Liver (tissue), 9 donors: Measurements from ENCODE around the gene ITGA11. TPM values are rescaled to one million over a fixed set of nuclear protein-coding genes. Genes with fewer than 3 reads are reported as not detected.

Experiments used
- DNase-seq: peaks from one replicate; pipeline ENCODE4 v3.0.0-alpha.2; 2017; ENCODE audit warnings: low spot score
- H3K27ac ChIP-seq, 2 donors: one replicate each; pipeline ENCODE4 v1.7.0; 2013; ENCODE audit warnings: inconsistent platforms in 2 of 2, low read length in 2 of 2, control low read depth in 1 of 2, low read depth in 1 of 2, mild to moderate bottlenecking in 1 of 2
- H3K27me3 ChIP-seq, 4 donors: one replicate each; pipeline versions ENCODE4 v1.6.1 to v1.7.0; 2013; ENCODE audit warnings: low read length in 3 of 4, inconsistent platforms in 1 of 4, mild to moderate bottlenecking in 1 of 4, moderate library complexity in 1 of 4; ENCODE audit not compliant: control insufficient read depth in 4 of 4, insufficient read depth in 4 of 4
- H3K36me3 ChIP-seq, 4 donors: one replicate each; pipeline versions ENCODE4 v1.6.1 to v1.7.0; 2013; ENCODE audit warnings: low read length in 3 of 4, mild to moderate bottlenecking in 3 of 4, low read depth in 1 of 4, moderate library complexity in 1 of 4; ENCODE audit not compliant: control insufficient read depth in 4 of 4, insufficient read depth in 3 of 4
- H3K4me1 ChIP-seq, 4 donors: one replicate each; pipeline versions ENCODE4 v1.6.1 to v1.7.0; 2013; ENCODE audit warnings: low read length in 3 of 4, mild to moderate bottlenecking in 3 of 4, moderate library complexity in 1 of 4; ENCODE audit not compliant: control insufficient read depth in 4 of 4, insufficient read depth in 4 of 4
- H3K4me3 ChIP-seq, 3 donors: one replicate each; pipeline versions ENCODE4 v1.6.1 to v1.7.0; 2013; ENCODE audit warnings: low read length in 3 of 3, control low read depth in 1 of 3, low read depth in 1 of 3, mild to moderate bottlenecking in 1 of 3
- H3K9ac ChIP-seq, 2 donors: one replicate each; pipeline ENCODE4 v1.7.0; 2013; ENCODE audit warnings: low read length in 2 of 2, mild to moderate bottlenecking in 2 of 2, moderate library complexity in 2 of 2, control low read depth in 1 of 2, low read depth in 1 of 2
- H3K9me3 ChIP-seq, 4 donors: one replicate each; pipeline versions ENCODE4 v1.6.1 to v1.7.0; 2013; ENCODE audit warnings: low read length in 3 of 4; ENCODE audit not compliant: control insufficient read depth in 4 of 4
- EGR1 ChIP-seq, 2 donors: IDR thresholded peaks; 2 replicates each; pipeline ENCODE4 v1.6.1; 2016 to 2018; ENCODE audit warnings: antibody characterized with exemption in 2 of 2, low read depth in 2 of 2
- FOXA2 ChIP-seq: IDR thresholded peaks from 2 replicates; pipeline ENCODE4 v1.6.1; 2016; ENCODE audit warnings: antibody characterized with exemption
- GABPA ChIP-seq, 2 donors: IDR thresholded peaks in 1 of 2; conservative IDR thresholded peaks in 1 of 2; 2 replicates each; pipeline ENCODE4 v1.6.1; 2016; ENCODE audit warnings: antibody characterized with exemption in 2 of 2, mild to moderate bottlenecking in 1 of 2, moderate library complexity in 1 of 2
- HNF4A ChIP-seq, 2 donors: conservative IDR thresholded peaks; 2 replicates each; pipeline ENCODE4 v1.6.1; 2016; ENCODE audit warnings: antibody characterized with exemption in 2 of 2, mild to moderate bottlenecking in 2 of 2
- HNF4G ChIP-seq: IDR thresholded peaks from 2 replicates; pipeline ENCODE4 v1.6.1; 2016; ENCODE audit warnings: antibody characterized with exemption
- JUND ChIP-seq, 2 donors: IDR thresholded peaks; 2 replicates each; pipeline ENCODE4 v1.6.1; 2016; ENCODE audit warnings: antibody characterized with exemption in 2 of 2
- NR2F2 ChIP-seq: IDR thresholded peaks from 2 replicates; pipeline ENCODE4 v1.6.1; 2016; ENCODE audit warnings: antibody characterized with exemption
- RAD21 ChIP-seq, 2 donors: IDR thresholded peaks; 2 replicates each; pipeline ENCODE4 v1.6.1; 2016; ENCODE audit warnings: antibody characterized with exemption in 2 of 2, mild to moderate bottlenecking in 2 of 2
- RXRA ChIP-seq, 2 donors: IDR thresholded peaks; 2 replicates each; pipeline ENCODE4 v1.6.1; 2017 to 2018; ENCODE audit warnings: antibody characterized with exemption in 2 of 2, mild to moderate bottlenecking in 1 of 2
- SP1 ChIP-seq: IDR thresholded peaks from 2 replicates; pipeline ENCODE4 v1.6.1; 2018; ENCODE audit warnings: antibody characterized with exemption, mild to moderate bottlenecking
- TAF1 ChIP-seq: conservative IDR thresholded peaks from 2 replicates; pipeline ENCODE4 v1.6.1; 2016; ENCODE audit warnings: antibody characterized with exemption, mild to moderate bottlenecking
- YY1 ChIP-seq: IDR thresholded peaks from 2 replicates; pipeline ENCODE4 v1.6.1; 2016; ENCODE audit warnings: antibody characterized with exemption, mild to moderate bottlenecking
- WGBS: extraction: QIAGEN DNeasy Blood & Tissue Kit; methylation state at CpG from one replicate; pipeline ENCODE4 v1.1.7; 2013; 5-methylcytosine and 5-hydroxymethylcytosine counted together
- polyA plus RNA-seq, 2 donors: library from polyadenylated mRNA; stranded (reverse) in 1 of 2; unstranded in 1 of 2; fragments of 200-250 nt in 1 of 2; fragments of >200 nt in 1 of 2; fragmentation: Nextera tagmentation in 1 of 2; extraction: Ambion mirVana in 1 of 2; gene quantifications; one replicate each; pipeline versions ENCODE4 v1.2.1 to v1.2.3, GENCODE V29; 2013 to 2015
- total RNA-seq, 2 donors: library from RNA; depleted of rRNA; stranded (reverse); fragments of >200 nt; gene quantifications; one replicate each; pipeline ENCODE4 v1.2.3, GENCODE V29; 2014
- TF ChIP-seq, protein P1 (sequence below): IDR thresholded peaks from 2 replicates; pipeline ENCODE4 v1.6.1; 2016; ENCODE audit warnings: antibody characterized with exemption
- TF ChIP-seq, protein P2 (sequence below): IDR thresholded peaks from 2 replicates; pipeline ENCODE4 v1.6.1; 2016; ENCODE audit warnings: antibody characterized with exemption
- TF ChIP-seq, protein P3 (sequence below): fragments of 150-350 bp; IDR thresholded peaks from 2 replicates; pipeline ENCODE4 v1.5.1; 2017; ENCODE audit warnings: improper control_type of control experiment, low read depth, low read length; ENCODE audit not compliant: missing input control
- TF ChIP-seq, protein P4 (sequence below): IDR thresholded peaks from 2 replicates; pipeline ENCODE4 v1.6.1; 2016; ENCODE audit warnings: antibody characterized with exemption
- donor health status: healthy.
- donor health status: healthy.
- donor health status: healthy.
- donor health status: healthy.
- donor health status: healthy.

ITGA11 gene
- total and polyA plus RNA-seq, 4 donors: 0.32 to 1.0 (median 0.67) TPM

DNA sequence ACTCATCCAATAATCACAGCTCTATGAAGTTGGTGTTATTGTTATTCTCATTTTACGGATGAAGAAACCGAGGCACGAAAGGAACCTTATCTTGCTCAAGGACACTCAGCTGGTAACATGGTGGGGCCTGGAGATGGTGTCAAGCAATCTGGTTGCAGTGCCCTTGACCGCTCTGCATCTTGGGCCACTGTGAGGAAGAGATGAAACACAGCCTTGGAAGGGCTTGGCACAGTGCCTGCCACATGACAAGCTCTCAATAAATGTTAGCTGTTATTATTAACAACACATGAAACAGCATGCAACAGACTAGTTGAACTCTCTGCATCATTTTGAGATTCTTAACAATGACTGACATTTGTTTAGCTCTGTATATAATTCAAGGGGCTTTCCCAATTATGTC, 10.1 kb upstream of the ITGA11 start:
- H3K27me3 ChIP-seq: peaks cover 0 to 7% (median under 1%) of the 10 kb centered on the region in 4 donors
- WGBS: 83% methylated on average over 4 of the region's 4 CpGs
- H3K9ac ChIP-seq: no peak overlapping the region
- no peak overlapping the region for H3K4me3 ChIP-seq
- TF ChIP-seq, protein P1, sequence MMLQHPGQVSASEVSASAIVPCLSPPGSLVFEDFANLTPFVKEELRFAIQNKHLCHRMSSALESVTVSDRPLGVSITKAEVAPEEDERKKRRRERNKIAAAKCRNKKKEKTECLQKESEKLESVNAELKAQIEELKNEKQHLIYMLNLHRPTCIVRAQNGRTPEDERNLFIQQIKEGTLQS: no peak
- no peak for TF ChIP-seq RAD21 (IDR thresholded peaks at IDR 0.05)
- TF ChIP-seq TAF1: no peak
- TF ChIP-seq SP1: no peak
- no peak for TF ChIP-seq YY1
- TF ChIP-seq JUND (IDR thresholded peaks at IDR 0.05): no peak
- no peak for TF ChIP-seq GABPA (IDR thresholded peaks at IDR 0.05 in 1 of 2, conservative IDR thresholded peaks at IDR 0.05 in 1 of 2)
- TF ChIP-seq RXRA (IDR thresholded peaks at IDR 0.05): no peak
- TF ChIP-seq, protein P2, sequence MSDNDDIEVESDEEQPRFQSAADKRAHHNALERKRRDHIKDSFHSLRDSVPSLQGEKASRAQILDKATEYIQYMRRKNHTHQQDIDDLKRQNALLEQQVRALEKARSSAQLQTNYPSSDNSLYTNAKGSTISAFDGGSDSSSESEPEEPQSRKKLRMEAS: no peak
- TF ChIP-seq, protein P3, sequence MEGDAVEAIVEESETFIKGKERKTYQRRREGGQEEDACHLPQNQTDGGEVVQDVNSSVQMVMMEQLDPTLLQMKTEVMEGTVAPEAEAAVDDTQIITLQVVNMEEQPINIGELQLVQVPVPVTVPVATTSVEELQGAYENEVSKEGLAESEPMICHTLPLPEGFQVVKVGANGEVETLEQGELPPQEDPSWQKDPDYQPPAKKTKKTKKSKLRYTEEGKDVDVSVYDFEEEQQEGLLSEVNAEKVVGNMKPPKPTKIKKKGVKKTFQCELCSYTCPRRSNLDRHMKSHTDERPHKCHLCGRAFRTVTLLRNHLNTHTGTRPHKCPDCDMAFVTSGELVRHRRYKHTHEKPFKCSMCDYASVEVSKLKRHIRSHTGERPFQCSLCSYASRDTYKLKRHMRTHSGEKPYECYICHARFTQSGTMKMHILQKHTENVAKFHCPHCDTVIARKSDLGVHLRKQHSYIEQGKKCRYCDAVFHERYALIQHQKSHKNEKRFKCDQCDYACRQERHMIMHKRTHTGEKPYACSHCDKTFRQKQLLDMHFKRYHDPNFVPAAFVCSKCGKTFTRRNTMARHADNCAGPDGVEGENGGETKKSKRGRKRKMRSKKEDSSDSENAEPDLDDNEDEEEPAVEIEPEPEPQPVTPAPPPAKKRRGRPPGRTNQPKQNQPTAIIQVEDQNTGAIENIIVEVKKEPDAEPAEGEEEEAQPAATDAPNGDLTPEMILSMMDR: no peak
- no peak for TF ChIP-seq FOXA2
- TF ChIP-seq EGR1 (IDR thresholded peaks at IDR 0.05; ENCODE audit: low read depth in 2 of 2): no peak
- DNase-seq: peak; percentile 29
- H3K36me3 ChIP-seq: no peaks in the 10 kb centered on the region
- no peaks in the 10 kb centered on the region for H3K4me1 ChIP-seq
- no peak overlapping the region for H3K27ac ChIP-seq
- no peaks in the 10 kb centered on the region for H3K9me3 ChIP-seq

DNA sequence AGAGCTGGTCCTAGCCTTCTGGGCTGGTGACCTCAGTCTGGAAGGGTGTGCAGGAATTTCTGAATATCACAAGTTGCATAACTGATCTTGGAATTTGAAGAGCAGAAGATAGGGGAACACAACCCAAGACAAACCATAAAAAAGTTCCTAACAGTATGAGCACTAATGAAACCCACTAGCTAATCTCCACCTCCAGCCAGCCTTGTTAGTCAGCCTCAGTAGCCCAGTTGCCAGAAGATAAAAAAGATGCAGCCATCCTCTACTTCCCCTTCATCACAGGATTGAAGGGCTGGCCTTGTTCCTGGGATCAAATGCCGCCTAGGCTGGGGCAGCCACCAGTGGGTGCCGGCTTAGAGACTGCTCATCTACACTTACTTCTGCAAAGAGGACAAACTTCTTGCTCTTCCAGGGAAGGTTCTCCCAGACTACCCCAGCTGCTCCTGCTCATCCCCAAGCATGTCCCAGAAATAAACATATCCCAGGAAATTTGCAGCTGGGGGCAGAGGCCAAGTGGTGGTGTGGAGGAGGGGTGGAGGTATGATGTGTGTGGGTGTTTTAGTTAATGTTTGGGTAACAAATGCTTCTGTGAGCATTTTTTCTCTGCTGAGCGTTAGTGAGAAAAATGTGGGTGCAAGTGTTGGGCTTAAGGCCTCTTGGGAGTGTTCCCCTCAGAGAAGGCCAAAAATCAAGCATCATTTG, 9.2 kb upstream of the ITGA11 start:
- Histone ChIP-seq H3K4me3 (no peak overlapping the region), H3K27me3 (peaks cover 0 to 7% (median 0%) of the 10 kb centered on the region in 4 donors), H3K9me3 (no peaks in the 10 kb centered on the region), H3K36me3 (no peaks in the 10 kb centered on the region), H3K27ac (no peak overlapping the region), H3K4me1 (no peaks in the 10 kb centered on the region), H3K9ac (no peak overlapping the region)
- peak; percentile 29 for DNase-seq
- TF ChIP-seq, protein P1: no peak
- TF ChIP-seq RXRA (IDR thresholded peaks at IDR 0.05) (no peak), HNF4G (no peak), EGR1 (IDR thresholded peaks at IDR 0.05; ENCODE audit: low read depth in 2 of 2) (no peak), HNF4A (conservative IDR thresholded peaks at IDR 0.05) (no peak), YY1 (no peak), NR2F2 (no peak), FOXA2 (no peak), GABPA (IDR thresholded peaks at IDR 0.05 in 1 of 2, conservative IDR thresholded peaks at IDR 0.05 in 1 of 2) (no peak), JUND (IDR thresholded peaks at IDR 0.05) (no peak)
- TF ChIP-seq, protein P4, sequence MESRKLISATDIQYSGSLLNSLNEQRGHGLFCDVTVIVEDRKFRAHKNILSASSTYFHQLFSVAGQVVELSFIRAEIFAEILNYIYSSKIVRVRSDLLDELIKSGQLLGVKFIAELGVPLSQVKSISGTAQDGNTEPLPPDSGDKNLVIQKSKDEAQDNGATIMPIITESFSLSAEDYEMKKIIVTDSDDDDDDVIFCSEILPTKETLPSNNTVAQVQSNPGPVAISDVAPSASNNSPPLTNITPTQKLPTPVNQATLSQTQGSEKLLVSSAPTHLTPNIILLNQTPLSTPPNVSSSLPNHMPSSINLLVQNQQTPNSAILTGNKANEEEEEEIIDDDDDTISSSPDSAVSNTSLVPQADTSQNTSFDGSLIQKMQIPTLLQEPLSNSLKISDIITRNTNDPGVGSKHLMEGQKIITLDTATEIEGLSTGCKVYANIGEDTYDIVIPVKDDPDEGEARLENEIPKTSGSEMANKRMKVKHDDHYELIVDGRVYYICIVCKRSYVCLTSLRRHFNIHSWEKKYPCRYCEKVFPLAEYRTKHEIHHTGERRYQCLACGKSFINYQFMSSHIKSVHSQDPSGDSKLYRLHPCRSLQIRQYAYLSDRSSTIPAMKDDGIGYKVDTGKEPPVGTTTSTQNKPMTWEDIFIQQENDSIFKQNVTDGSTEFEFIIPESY: no peak
- 60% methylated on average over 3 of the region's 3 CpGs for WGBS
